Testis (tissue), 3 donors: ENCODE measurements around the gene EPO. TPM values are rescaled to one million over a fixed set of nuclear protein-coding genes. Genes with fewer than 3 reads are reported as not detected.
"Not testable (repeated sequence)": the region's sequence is repeated elsewhere in the genome, so short reads cannot be mapped to it uniquely, and the experiment has no call there.

ENCODE experiments used
- DNase-seq: peaks from one replicate; pipeline ENCODE4 v3.0.0-alpha.2; 2019
- H3K27ac ChIP-seq, 2 donors: fragments of 200-600 bp; sonication (generic); one replicate each; pipeline ENCODE4 v1.5.1; 2019
- H3K27me3 ChIP-seq: fragments of 200-600 bp; sonication (generic); one replicate; pipeline ENCODE4 v1.5.1; 2019
- H3K36me3 ChIP-seq: fragments of 200-600 bp; sonication (generic); one replicate; pipeline ENCODE4 v1.5.1; 2017; ENCODE audit warnings: low read depth; ENCODE audit errors: missing control alignments
- H3K4me1 ChIP-seq: fragments of 200-600 bp; sonication (generic); one replicate; pipeline ENCODE4 v1.5.1; 2019
- H3K4me3 ChIP-seq, 2 donors: fragments of 200-600 bp; sonication (generic); one replicate each; pipeline ENCODE4 v1.5.1; 2017 to 2019
- H3K9me3 ChIP-seq: fragments of 200-600 bp; sonication (generic); one replicate; pipeline ENCODE4 v1.5.1; 2017
- CTCF ChIP-seq, 3 experiments: fragments of 450-650 bp in 2 of 3; fragments of 200-600 bp in 1 of 3; sonication (generic) in 1 of 3; IDR thresholded peaks; one replicate each; pipeline ENCODE4 v1.5.1; 2016 to 2019; ENCODE audit warnings: antibody characterized with exemption in 3 of 3, mild to moderate bottlenecking in 2 of 3, moderate library complexity in 1 of 3
- POLR2A ChIP-seq: fragments of 450-650 bp; IDR thresholded peaks from one replicate; pipeline ENCODE4 v1.6.1; 2017; ENCODE audit warnings: antibody characterized with exemption, mild to moderate bottlenecking, moderate library complexity
- WGBS, 2 donors: methylation state at CpG; one replicate each; pipeline ENCODE4 v1.1.5; 2018; 5-methylcytosine and 5-hydroxymethylcytosine counted together
- intact Hi-C: fragments of 100-400 bp; cut with DNase I; formaldehyde crosslinking; loops from one replicate; pipeline ENCODE4 v1.15.1; 2023; ENCODE audit warnings: low total_unique reads
- polyA plus RNA-seq: library from polyadenylated mRNA; stranded (reverse); fragments of 350-450 nt; fragmentation: Illumina TruSeq; extraction: RNeasy Lipid Tissue Mini Kit (QIAGEN cat#74804); gene quantifications from one replicate; pipeline ENCODE4 v1.2.3, GENCODE V29; 2014; ENCODE audit warnings: low read depth, low replicate concordance; ENCODE audit not compliant: insufficient read depth
- total RNA-seq, 2 donors: library from RNA; depleted of rRNA; stranded (reverse); fragments of >200 nt; gene quantifications; one replicate each; pipeline ENCODE4 v1.2.3, GENCODE V29; 2016

EPO gene
- total and polyA plus RNA-seq, 3 donors from 2014 or later: 0.63 to 0.93 (median 0.65) TPM

DNA sequence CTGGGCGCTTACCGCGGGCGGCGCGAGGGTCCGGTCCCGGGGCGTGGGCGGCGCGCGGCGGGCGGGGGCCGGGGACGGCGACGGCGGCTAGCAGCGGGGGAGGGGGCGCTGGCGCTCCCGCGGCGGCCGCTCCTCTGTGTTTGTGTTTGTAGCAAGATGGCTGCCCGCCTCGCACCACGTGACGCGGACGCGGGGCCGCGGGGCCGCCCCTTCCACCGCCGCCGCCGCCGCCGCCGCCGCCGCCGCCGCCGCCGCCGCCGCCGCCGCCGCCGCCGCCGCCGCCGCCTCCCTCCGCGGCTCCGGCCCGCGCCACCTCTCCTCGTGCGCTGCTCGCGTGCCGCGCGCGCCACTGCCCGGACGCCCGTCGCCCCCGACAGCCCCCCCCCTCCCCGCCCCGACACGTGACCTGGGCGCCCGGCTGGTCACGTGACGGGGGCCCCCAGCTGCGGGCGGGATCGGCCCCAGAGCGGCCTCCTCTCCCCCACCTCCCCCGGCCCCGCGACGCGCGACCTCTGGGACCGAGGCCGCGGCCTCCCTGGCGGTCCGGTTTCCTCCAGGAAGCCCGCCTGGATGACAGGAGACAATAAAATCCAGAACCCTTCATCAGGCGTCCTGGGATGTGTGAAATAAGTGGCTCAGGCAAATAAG lies 26.0 kb upstream of the EPO start, which contains the start of gene GIGYF1:
TSS of gene GIGYF1 (minus strand) at position 153 of the 648 bp plus-strand sequence. CDS start 6,012 bp downstream, outside the sequence.
- no peak for TF ChIP-seq POLR2A
- no peak for TF ChIP-seq CTCF (IDR thresholded peaks at IDR 0.05)
- no peaks in the 10 kb centered on the region for H3K27me3 ChIP-seq
- H3K36me3 ChIP-seq: no peaks in the 10 kb centered on the region
- no peaks in the 10 kb centered on the region for H3K9me3 ChIP-seq
- peak within 1 kb of the TSS; percentile 86 to 96 for H3K27ac ChIP-seq
- WGBS, 2 donors: 0 to 1% methylated on average over 23 to 24 of the region's 102 CpGs
- H3K4me1 ChIP-seq: peaks cover 38% of the 10 kb centered on the region
- DNase-seq: peak; percentile 81
- H3K4me3 ChIP-seq: peak within 1 kb of the TSS; percentile 88 to 91
- intact Hi-C loops: loop anchor here (5.0 kb wide), 2 partner anchors 127 to 227 kb away; no protein-coding TSS in a partner anchor

DNA sequence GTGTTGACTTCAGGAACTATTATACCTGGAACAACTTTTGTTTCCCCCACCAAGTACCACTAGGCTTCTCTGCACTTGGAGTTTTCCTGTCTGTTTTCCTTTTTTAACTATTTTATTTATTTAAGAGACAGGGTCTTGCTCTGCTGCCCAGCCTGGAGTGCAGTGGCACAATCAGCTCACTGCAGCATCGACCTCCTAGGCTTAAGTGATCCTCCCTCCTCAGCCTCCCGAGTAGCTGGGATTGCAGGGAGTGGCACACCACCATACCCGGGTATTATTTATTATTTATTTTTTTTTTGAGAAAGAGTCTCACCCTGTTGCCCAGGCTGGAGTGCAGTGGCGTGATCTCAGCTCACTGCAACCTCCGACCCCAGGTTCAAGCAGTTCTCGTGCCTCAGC lies 24.1 kb upstream of the EPO start:
- intact Hi-C loops: no loop called here
- Histone ChIP-seq H3K4me1 (peaks cover 27% of the 10 kb centered on the region), H3K27ac (no peak overlapping the region), H3K4me3 (no peak overlapping the region), H3K27me3 (no peaks in the 10 kb centered on the region), H3K36me3 (no peaks in the 10 kb centered on the region), H3K9me3 (no peaks in the 10 kb centered on the region)
- WGBS, 2 donors: 85% methylated on average over 6 of the region's 6 CpGs
- no peak for TF ChIP-seq POLR2A
- TF ChIP-seq CTCF (IDR thresholded peaks at IDR 0.05): no peak
- no peak for DNase-seq

DNA sequence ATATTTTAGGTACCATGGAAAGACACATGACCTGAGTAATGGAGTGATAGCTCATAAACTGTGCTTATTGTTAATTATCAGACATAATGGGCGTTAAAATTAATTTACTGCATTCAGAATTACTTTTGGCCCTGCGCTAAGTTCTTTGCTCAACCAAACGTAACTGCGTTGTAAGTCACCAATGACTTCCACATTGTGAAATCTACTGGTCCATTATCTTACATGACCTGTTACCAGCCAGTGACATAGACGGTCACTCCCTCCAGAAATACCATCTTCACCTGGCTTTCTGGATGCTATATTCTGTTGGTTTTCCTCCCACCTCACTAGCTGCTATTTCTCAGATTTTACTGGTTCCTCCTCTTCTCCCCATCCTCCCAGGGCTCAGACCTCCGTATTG lies 21.2 kb upstream of the EPO start:
- H3K36me3 ChIP-seq: no peaks in the 10 kb centered on the region
- peaks cover 6% of the 10 kb centered on the region for H3K4me1 ChIP-seq
- H3K27me3 ChIP-seq: no peaks in the 10 kb centered on the region
- intact Hi-C loops: no loop called here
- no peak for DNase-seq
- WGBS, 2 donors: 68 to 73% methylated on average over 5 to 6 of the region's 6 CpGs
- H3K27ac ChIP-seq: no peak overlapping the region
- no peak for TF ChIP-seq POLR2A
- no peak for TF ChIP-seq CTCF (IDR thresholded peaks at IDR 0.05)
- H3K4me3 ChIP-seq: no peak overlapping the region
- no peaks in the 10 kb centered on the region for H3K9me3 ChIP-seq

DNA sequence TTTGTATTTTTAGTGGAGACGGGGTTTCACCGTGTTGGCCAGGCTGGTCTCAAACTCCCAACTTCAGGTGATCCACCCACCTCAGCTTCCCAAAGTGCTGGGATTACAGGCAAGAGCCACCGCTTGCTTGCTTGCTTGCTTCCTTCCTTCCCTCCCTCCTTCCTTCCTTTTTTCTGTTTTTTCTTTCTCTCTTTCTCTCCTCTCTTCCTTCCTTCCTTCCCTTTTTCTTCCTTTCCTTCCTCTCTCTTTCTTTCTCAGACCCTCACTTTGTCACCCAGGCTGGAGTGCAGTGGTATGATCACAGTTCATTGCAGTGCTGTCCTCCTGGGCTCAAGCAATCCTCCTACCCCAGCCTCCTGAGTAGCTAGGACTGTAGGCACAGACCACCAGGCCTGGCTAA lies 19.2 kb upstream of the EPO start:
- H3K9me3 ChIP-seq, H3K36me3 ChIP-seq, H3K27me3 ChIP-seq, intact Hi-C loops, H3K4me3 ChIP-seq, DNase-seq, H3K4me1 ChIP-seq, H3K27ac ChIP-seq: not testable (repeated sequence)
- 77 to 80% methylated on average over 3 of the region's 3 CpGs for WGBS, 2 donors

DNA sequence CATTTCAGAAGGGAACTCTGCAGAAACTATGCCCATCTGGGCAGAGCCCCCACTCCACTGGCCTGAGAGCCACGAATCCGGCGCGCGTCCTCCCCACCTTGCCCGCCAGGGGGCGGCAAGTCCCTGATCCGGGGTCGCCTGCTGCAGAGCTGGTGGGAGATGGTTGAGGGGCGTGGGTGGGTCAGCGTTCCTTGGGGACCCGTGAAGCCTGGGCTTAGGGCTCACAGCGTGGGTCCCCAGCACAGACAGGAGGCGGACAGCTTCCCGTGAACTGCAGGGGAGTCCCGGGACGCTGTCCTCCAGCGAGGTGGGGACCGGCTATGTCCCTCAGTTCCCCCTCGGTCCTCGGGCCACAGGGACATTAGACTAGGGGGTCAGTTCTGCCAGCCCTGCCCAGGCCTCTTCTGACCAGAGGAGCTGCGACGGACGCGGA lies 14.9 kb upstream of the EPO start:
- TF ChIP-seq POLR2A (no peak), CTCF (IDR thresholded peaks at IDR 0.05) (peak; percentile 91 to 92 (median 92))
- intact Hi-C loops: loop anchor here (5.0 kb wide), 1 partner anchor 147 kb away; the partner anchor contains the start of gene SLC12A9
- WGBS, 2 donors: 0% methylated on average over 5 to 20 of the region's 25 CpGs

More for the DNA sequence above, 14.9 kb upstream of the EPO start:
- Histone ChIP-seq H3K27me3 (no peaks in the 10 kb centered on the region), H3K36me3 (no peaks in the 10 kb centered on the region), H3K9me3 (no peaks in the 10 kb centered on the region), H3K27ac (peak overlapping the region; percentile 83 to 90), H3K4me1 (peaks cover 7% of the 10 kb centered on the region), H3K4me3 (peak overlapping the region; percentile 75 to 77)
- DNase-seq: peak; percentile 84
